Keratinocyte (primary cell): ENCODE results near the gene JUP. TPM values are rescaled to one million over a fixed set of nuclear protein-coding genes. Genes with fewer than 3 reads are reported as not detected.

Source experiments
- DNase-seq: peaks from one replicate; pipeline ENCODE4 v3.0.0-alpha.2; 2011; ENCODE audit warnings: low read depth, missing footprints, low spot score
- FAIRE-seq: peaks from 2 replicates; lab custom pipeline; 2011; peaks lifted over from hg19 to GRCh38; lab: Jason Lieb, UNC
- H2AFZ ChIP-seq: 2 replicates; pipeline ENCODE4 v1.6.0; 2012; ENCODE audit warnings: low read length, control low read depth, inconsistent platforms; ENCODE audit not compliant: control insufficient read depth
- H3K27ac ChIP-seq: 2 replicates; pipeline ENCODE4 v1.5.1; 2011; ENCODE audit warnings: low read length; ENCODE audit not compliant: control insufficient read depth, insufficient read depth
- H3K27me3 ChIP-seq: 3 replicates; pipeline ENCODE4 v1.6.0; 2011; ENCODE audit warnings: low read length; ENCODE audit not compliant: control insufficient read depth, insufficient read depth; ENCODE audit errors: extremely low read depth
- H3K36me3 ChIP-seq, 2 experiments: 2 replicates in 1 of 2; 3 replicates in 1 of 2; pipeline ENCODE4 v1.5.1; 2011; ENCODE audit warnings: low read length in 2 of 2, mild to moderate bottlenecking in 1 of 2; ENCODE audit not compliant: control insufficient read depth in 2 of 2, insufficient read depth in 2 of 2; ENCODE audit errors: extremely low read depth in 1 of 2
- H3K4me1 ChIP-seq: 3 replicates; pipeline ENCODE4 v1.5.1; 2011; ENCODE audit warnings: low read length; ENCODE audit not compliant: control insufficient read depth, insufficient read depth; ENCODE audit errors: extremely low read depth
- H3K4me2 ChIP-seq: 3 replicates; pipeline ENCODE4 v1.6.0; 2011; ENCODE audit warnings: low read depth, low read length; ENCODE audit not compliant: control insufficient read depth, insufficient read depth; ENCODE audit errors: extremely low read depth
- H3K4me3 ChIP-seq, 3 experiments: fragments of 200-600 bp in 1 of 3; sonication (generic) in 1 of 3; 2 replicates in 2 of 3; 3 replicates in 1 of 3; pipeline ENCODE4 v1.5.1; 2011 to 2016; ENCODE audit warnings: low read length in 3 of 3, mild to moderate bottlenecking in 3 of 3, control low read depth in 2 of 3, inconsistent platforms in 1 of 3, low read depth in 1 of 3, mixed read lengths in 1 of 3, mixed run types in 1 of 3, moderate library complexity in 1 of 3; ENCODE audit not compliant: control insufficient read depth in 2 of 3, insufficient read depth in 2 of 3; ENCODE audit errors: extremely low read depth in 1 of 3
- H3K79me2 ChIP-seq: 2 replicates; pipeline ENCODE4 v1.6.0; 2012; ENCODE audit warnings: low read length; ENCODE audit not compliant: control insufficient read depth, insufficient read depth
- H3K9ac ChIP-seq: 3 replicates; pipeline ENCODE4 v1.6.0; 2011; ENCODE audit warnings: low read length; ENCODE audit not compliant: control insufficient read depth, insufficient read depth; ENCODE audit errors: extremely low read depth
- H3K9me1 ChIP-seq: 3 replicates; pipeline ENCODE4 v1.6.0; 2011; ENCODE audit warnings: low read length; ENCODE audit not compliant: control insufficient read depth, insufficient read depth; ENCODE audit errors: extremely low read depth
- H3K9me3 ChIP-seq: 2 replicates; pipeline ENCODE4 v1.5.1; 2012; ENCODE audit warnings: low read depth, low read length; ENCODE audit not compliant: control insufficient read depth
- H4K20me1 ChIP-seq: 3 replicates; pipeline ENCODE4 v1.6.0; 2011; ENCODE audit warnings: low read length; ENCODE audit not compliant: control insufficient read depth, insufficient read depth; ENCODE audit errors: extremely low read depth
- CTCF ChIP-seq, 3 experiments: IDR thresholded peaks in 1 of 3; conservative IDR thresholded peaks in 1 of 3; optimal IDR thresholded peaks in 1 of 3; 2 replicates in 2 of 3; 3 replicates in 1 of 3; pipeline versions ENCODE3 to v1.5.1; 2011; ENCODE audit warnings: low read length in 3 of 3, mild to moderate bottlenecking in 3 of 3, moderate library complexity in 2 of 3, control low read depth in 1 of 3, inconsistent platforms in 1 of 3; ENCODE audit not compliant: insufficient read depth in 2 of 3; ENCODE audit errors: extremely low read depth in 1 of 3
- EZH2 ChIP-seq: IDR thresholded peaks from one replicate; pipeline ENCODE4 v1.6.1; 2012; ENCODE audit warnings: inconsistent platforms, mild to moderate bottlenecking, low read length, moderate library complexity
- dilution Hi-C: fragments of 300-500 bp; cut with MboI; formaldehyde crosslinking; loops from one replicate; pipeline ENCODE4 v1.7.0; 2020; ENCODE audit warnings: low sequenced_read_pairs; ENCODE audit not compliant: extremely low pct_ligation_motif_present
- polyA plus RNA-seq, 5 experiments: library from polyadenylated mRNA; depleted of rRNA in 3 of 5; stranded (reverse) in 3 of 5; stranded (forward) in 1 of 5; unstranded in 1 of 5; fragments of >200 nt; gene quantifications; 1 replicate in 1 of 5; 2 replicates in 3 of 5; 3 replicates in 1 of 5; pipeline versions ENCODE4 v1.2.1 to v1.2.3, GENCODE V29; 2011 to 2012; ENCODE audit warnings: missing spikeins in 2 of 5, low read depth in 1 of 5, low replicate concordance in 1 of 5

JUP gene
- polyA plus RNA-seq, 1 donor (not counting 4 experiments of a cell fraction or from before 2014, with no cell fraction given), result 152 TPM

GRCh38 chr17:41754066-41754465, 32.4 kb downstream of the JUP start:
- Histone ChIP-seq H3K4me3 (no peak overlapping the region), H3K9me1 (no peaks in the 10 kb centered on the region), H3K9ac (no peak overlapping the region), H2AFZ (no peak overlapping the region), H3K79me2 (no peaks in the 10 kb centered on the region), H3K27me3 (no peaks in the 10 kb centered on the region), H3K27ac (no peak overlapping the region), H3K36me3 (peaks cover 39 to 51% of the 10 kb centered on the region in 2 experiments), H3K4me2 (no peak overlapping the region), H3K9me3 (no peaks in the 10 kb centered on the region), H4K20me1 (no peaks in the 10 kb centered on the region), H3K4me1 (no peaks in the 10 kb centered on the region)
- FAIRE-seq, result no peak
- no peak for DNase-seq
- dilution Hi-C loops, result no loop called here
- TF ChIP-seq EZH2 (no peak), CTCF (optimal IDR thresholded peaks at IDR 0.05 in 1 of 3, IDR thresholded peaks at IDR 0.05 in 1 of 3, conservative IDR thresholded peaks at IDR 0.05 in 1 of 3; ENCODE audit: extremely low read depth in 1 of 3, insufficient read depth in 2 of 3, low read length in 3 of 3) (no peak)

- dilution Hi-C loops, result no loop called here
Observed at GRCh38 chr17:41751288-41751687, 35.2 kb downstream of the JUP start.

More at GRCh38 chr17:41751288-41751687, 35.2 kb downstream of the JUP start:
- H4K20me1 ChIP-seq, result no peaks in the 10 kb centered on the region
- no peak overlapping the region for H2AFZ ChIP-seq
- H3K4me1 ChIP-seq, result no peaks in the 10 kb centered on the region
- no peak overlapping the region for H3K4me3 ChIP-seq
- FAIRE-seq (no peak), DNase-seq (no peak)
- H3K9me3 ChIP-seq, result no peaks in the 10 kb centered on the region
- no peak overlapping the region for H3K4me2 ChIP-seq
- no peak overlapping the region for H3K27ac ChIP-seq
- no peaks in the 10 kb centered on the region for H3K79me2 ChIP-seq
- no peaks in the 10 kb centered on the region for H3K27me3 ChIP-seq
- TF ChIP-seq EZH2, result no peak
- TF ChIP-seq CTCF (optimal IDR thresholded peaks at IDR 0.05 in 1 of 3, IDR thresholded peaks at IDR 0.05 in 1 of 3, conservative IDR thresholded peaks at IDR 0.05 in 1 of 3; ENCODE audit: extremely low read depth in 1 of 3, insufficient read depth in 2 of 3, low read length in 3 of 3), result no peak
- peaks cover 24 to 31% of the 10 kb centered on the region in 2 experiments for H3K36me3 ChIP-seq
- no peak overlapping the region for H3K9ac ChIP-seq
- H3K9me1 ChIP-seq, result no peaks in the 10 kb centered on the region
